ENCODE data around the gene TPD52L2. TPM values are rescaled to one million over a fixed set of nuclear protein-coding genes. Genes with fewer than 3 reads are reported as not detected.

Gene TPD52L2
- total and polyA plus RNA-seq, 2 donors (not counting 1 experiment from before 2014, with no cell fraction given): 39.9 to 41.3 TPM

DNA sequence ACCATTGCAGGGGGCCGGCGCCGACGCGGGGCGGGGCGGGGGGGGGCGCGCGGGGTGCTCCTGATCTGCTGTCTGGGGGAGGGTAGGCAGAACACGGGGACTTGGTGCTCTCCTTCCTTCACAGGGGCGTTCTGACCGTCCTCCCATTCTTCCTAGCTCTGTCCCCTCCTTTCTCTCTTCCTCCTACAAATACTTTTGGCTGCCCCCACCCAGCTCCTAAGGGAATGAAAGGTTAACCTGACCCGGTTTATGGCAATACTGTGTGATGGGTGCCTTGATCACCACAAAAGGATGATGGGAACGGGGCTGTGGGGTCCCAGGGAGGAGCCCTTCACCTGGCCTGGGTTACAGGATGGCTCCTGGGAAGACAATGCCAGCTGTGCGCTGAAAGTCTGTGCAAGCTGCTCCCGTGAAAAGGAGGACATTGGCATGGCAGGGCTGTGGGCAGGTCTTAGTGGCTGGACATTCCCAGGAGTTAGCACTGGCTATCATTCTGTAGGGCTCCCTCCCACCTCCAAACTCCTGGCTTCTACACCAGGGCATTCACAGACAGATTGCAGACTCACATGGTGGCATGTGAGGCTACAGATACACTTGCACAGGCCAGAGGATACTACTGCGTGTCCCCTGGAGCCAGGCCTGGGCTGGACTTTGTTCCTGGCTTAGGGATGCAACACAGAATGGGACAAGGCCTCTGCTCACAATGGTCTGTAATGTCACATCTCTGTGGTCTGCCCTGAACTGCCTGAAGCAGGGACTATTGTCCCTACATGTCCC lies 1.9 kb upstream of the TPD52L2 start:
- Histone ChIP-seq H2AFZ (ENCODE audit: insufficient read depth, low read depth, low read length, poor library complexity, severe bottlenecking) (peak overlapping the region; percentile 85), H4K20me1 (ENCODE audit: control insufficient read depth, insufficient read depth, low read length, poor library complexity, severe bottlenecking) (peaks cover 4% of the 10 kb centered on the region), H3K36me3 (replicated peaks in 1 of 2; ENCODE audit: control extremely low read depth in 1 of 2, control insufficient read depth in 1 of 2, extremely low read depth in 1 of 2, insufficient read depth in 2 of 2, low read length in 1 of 2) (peaks cover 0 to 7% of the 10 kb centered on the region in 2 experiments), H3K9ac (ENCODE audit: low read length) (peak overlapping the region; percentile 85), H3K4me3 (ENCODE audit: control extremely low read depth in 1 of 5, extremely low read depth in 1 of 5, insufficient read depth in 1 of 5, low read depth in 2 of 5, low read length in 4 of 5) (peak overlapping the region; percentile 39 to 97 (median 86)), H3K4me2 (replicated peaks; ENCODE audit: low read depth, low read length, poor library complexity, severe bottlenecking) (peak overlapping the region; percentile 94), H3K4me1 (ENCODE audit: control insufficient read depth in 2 of 2, insufficient read depth in 2 of 2, low read length in 2 of 2) (peaks cover 26 to 31% of the 10 kb centered on the region in 2 donors), H3K27ac (ENCODE audit: low read length in 2 of 2) (peak overlapping the region; percentile 89 to 90), H3K27me3 (replicated peaks in 1 of 4; ENCODE audit: control extremely low read depth in 1 of 4, control insufficient read depth in 3 of 4, insufficient read depth in 4 of 4, low read length in 3 of 4) (no peaks in the 10 kb centered on the region), H3K9me3 (ENCODE audit: control extremely low read depth in 1 of 3, control insufficient read depth in 2 of 3, insufficient read depth in 1 of 3, low read length in 2 of 3) (no peaks in the 10 kb centered on the region), H3K79me2 (ENCODE audit: control insufficient read depth, insufficient read depth, low read length) (peaks cover 35% of the 10 kb centered on the region)
- TF ChIP-seq, protein P1, sequence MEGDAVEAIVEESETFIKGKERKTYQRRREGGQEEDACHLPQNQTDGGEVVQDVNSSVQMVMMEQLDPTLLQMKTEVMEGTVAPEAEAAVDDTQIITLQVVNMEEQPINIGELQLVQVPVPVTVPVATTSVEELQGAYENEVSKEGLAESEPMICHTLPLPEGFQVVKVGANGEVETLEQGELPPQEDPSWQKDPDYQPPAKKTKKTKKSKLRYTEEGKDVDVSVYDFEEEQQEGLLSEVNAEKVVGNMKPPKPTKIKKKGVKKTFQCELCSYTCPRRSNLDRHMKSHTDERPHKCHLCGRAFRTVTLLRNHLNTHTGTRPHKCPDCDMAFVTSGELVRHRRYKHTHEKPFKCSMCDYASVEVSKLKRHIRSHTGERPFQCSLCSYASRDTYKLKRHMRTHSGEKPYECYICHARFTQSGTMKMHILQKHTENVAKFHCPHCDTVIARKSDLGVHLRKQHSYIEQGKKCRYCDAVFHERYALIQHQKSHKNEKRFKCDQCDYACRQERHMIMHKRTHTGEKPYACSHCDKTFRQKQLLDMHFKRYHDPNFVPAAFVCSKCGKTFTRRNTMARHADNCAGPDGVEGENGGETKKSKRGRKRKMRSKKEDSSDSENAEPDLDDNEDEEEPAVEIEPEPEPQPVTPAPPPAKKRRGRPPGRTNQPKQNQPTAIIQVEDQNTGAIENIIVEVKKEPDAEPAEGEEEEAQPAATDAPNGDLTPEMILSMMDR (IDR thresholded peaks at IDR 0.05): no peak
- TF ChIP-seq EZH2 (IDR thresholded peaks at IDR 0.05; ENCODE audit: borderline replicate concordance, insufficient read depth, low read depth, low read length, poor library complexity, severe bottlenecking): no peak
- H3K9me3 Mint-ChIP-seq (ENCODE audit: insufficient read depth): no peaks in the 10 kb centered on the region
- peak overlapping the region; percentile 97 for H3K27ac Mint-ChIP-seq
- H3K27me3 Mint-ChIP-seq: no peaks in the 10 kb centered on the region
- no peak for DNase-seq
- intact Hi-C loops (cut with micrococcal nuclease): no loop called here
- ATAC-seq (ENCODE audit: low read depth): no peak
- H3K4me1 Mint-ChIP-seq: peaks cover 36% of the 10 kb centered on the region
- POLR2A ChIA-PET: interaction anchor here (2.3 kb wide), 1 partner anchor 325 kb away, joined by 16 read pairs; the partner anchor contains the start of gene PTK6
- WGBS (ENCODE audit: insufficient coverage): 83% methylated on average over 5 of the region's 18 CpGs
- peak overlapping the region; percentile 94 for H3K4me3 Mint-ChIP-seq
- CTCF ChIA-PET: interaction anchor here (0.7 to 4.4 kb wide), 13 partner anchors 75 to 369 kb away, joined by 3 to 29 read pairs (median 8); partner anchors contain the start of genes ARFRP1, PRPF6, PTK6 and RTEL1
